Lower lobe of right lung (tissue), 2 donors: Measurements from ENCODE around the gene EGFL6. TPM values are rescaled to one million over a fixed set of nuclear protein-coding genes. Genes with fewer than 3 reads are reported as not detected.

ENCODE experiments used
- ATAC-seq, 2 donors: fragments of 200-7000 bp; cut with Tn5 transposase; one replicate each; pipeline ENCODE4 v1.9.1; 2020 to 2022; ENCODE audit warnings: mild to moderate bottlenecking in 2 of 2, moderate library complexity in 2 of 2
- DNase-seq: peaks from one replicate; pipeline ENCODE4 v3.0.0-alpha.2; 2020
- H3K27ac ChIP-seq: fragments of 200-600 bp; one replicate; pipeline ENCODE4 v1.8.0; 2022
- H3K27me3 ChIP-seq: fragments of 200-600 bp; one replicate; pipeline ENCODE4 v1.8.0; 2022; ENCODE audit warnings: low read depth
- H3K36me3 ChIP-seq: fragments of 200-600 bp; one replicate; pipeline ENCODE4 v1.8.0; 2022; ENCODE audit warnings: mild to moderate bottlenecking
- H3K4me1 ChIP-seq: fragments of 200-600 bp; one replicate; pipeline ENCODE4 v1.8.0; 2022
- H3K4me3 ChIP-seq: fragments of 200-600 bp; one replicate; pipeline ENCODE4 v1.8.0; 2022; ENCODE audit warnings: mild to moderate bottlenecking
- H3K9me3 ChIP-seq: fragments of 200-600 bp; one replicate; pipeline ENCODE4 v1.8.0; 2022
- intact Hi-C: fragments of 100-400 bp; cut with DNase I; formaldehyde crosslinking; loops from one replicate; pipeline ENCODE4 v1.11.0; 2022
- total RNA-seq: library from RNA; stranded (reverse); fragmentation: NEBNext Ultra II Directional; extraction: Animal tissue kit (Norgen Biotek cat#: 25700); gene quantifications from one replicate; pipeline ENCODE4 v1.2.1, GENCODE V29; 2021
- TF ChIP-seq, protein P1 (sequence below): fragments of 200-600 bp; IDR thresholded peaks from one replicate; pipeline ENCODE4 v1.8.0; 2022; ENCODE audit warnings: antibody characterized with exemption, mild to moderate bottlenecking
- donor health status: DM: no; HTN: yes; CAD: no; lungs with severe emphysema.

EGFL6 gene
- total RNA-seq, 1 donor from 2014 or later = 9.3 TPM

DNA sequence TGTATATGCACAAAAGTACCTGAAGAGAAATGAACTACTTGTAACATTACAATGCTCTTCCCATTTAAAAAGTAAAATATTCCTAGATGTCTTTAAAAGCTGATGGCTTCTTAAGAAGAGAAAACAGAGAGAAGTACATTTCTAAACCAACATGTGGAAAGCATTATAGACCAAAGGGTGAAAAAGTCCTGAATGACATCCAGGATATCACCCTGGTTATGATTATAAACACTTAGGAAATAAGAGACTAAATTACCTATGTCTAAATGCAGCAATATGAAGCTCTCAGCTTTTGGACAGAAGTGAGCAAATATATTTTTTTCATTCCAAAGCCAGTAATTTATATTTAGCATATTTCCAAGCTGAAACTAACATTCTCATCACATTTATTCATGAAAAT lies 21.7 kb upstream of the EGFL6 start:
- no peaks in the 10 kb centered on the region for H3K9me3 ChIP-seq

DNA sequence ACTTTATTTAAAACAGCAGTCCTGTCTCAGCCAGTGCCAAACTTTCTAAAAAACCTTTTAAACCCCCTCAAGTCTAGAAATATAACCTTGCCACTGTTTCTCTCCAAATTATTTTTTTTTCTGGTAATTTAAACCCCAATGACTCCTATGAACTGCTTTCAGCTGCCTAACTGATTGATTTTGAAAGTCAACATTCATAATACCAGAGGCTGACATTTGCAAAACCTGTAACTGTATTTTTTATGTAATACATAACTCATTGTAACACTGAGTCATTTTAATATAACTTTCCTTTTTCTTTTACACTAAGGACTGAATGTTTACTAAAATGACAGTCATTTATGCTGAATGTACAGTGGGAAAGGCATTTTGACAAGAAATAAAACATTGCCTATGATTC lies 19.1 kb upstream of the EGFL6 start:
- TF ChIP-seq, protein P1, sequence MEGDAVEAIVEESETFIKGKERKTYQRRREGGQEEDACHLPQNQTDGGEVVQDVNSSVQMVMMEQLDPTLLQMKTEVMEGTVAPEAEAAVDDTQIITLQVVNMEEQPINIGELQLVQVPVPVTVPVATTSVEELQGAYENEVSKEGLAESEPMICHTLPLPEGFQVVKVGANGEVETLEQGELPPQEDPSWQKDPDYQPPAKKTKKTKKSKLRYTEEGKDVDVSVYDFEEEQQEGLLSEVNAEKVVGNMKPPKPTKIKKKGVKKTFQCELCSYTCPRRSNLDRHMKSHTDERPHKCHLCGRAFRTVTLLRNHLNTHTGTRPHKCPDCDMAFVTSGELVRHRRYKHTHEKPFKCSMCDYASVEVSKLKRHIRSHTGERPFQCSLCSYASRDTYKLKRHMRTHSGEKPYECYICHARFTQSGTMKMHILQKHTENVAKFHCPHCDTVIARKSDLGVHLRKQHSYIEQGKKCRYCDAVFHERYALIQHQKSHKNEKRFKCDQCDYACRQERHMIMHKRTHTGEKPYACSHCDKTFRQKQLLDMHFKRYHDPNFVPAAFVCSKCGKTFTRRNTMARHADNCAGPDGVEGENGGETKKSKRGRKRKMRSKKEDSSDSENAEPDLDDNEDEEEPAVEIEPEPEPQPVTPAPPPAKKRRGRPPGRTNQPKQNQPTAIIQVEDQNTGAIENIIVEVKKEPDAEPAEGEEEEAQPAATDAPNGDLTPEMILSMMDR = no peak
- Histone ChIP-seq H3K36me3 (no peaks in the 10 kb centered on the region), H3K27me3 (no peaks in the 10 kb centered on the region), H3K9me3 (no peaks in the 10 kb centered on the region), H3K27ac (no peak overlapping the region), H3K4me1 (no peaks in the 10 kb centered on the region), H3K4me3 (no peak overlapping the region)
- DNase-seq (no peak), ATAC-seq (no peak)
- intact Hi-C loops = no loop called here

More for the DNA sequence above, 21.7 kb upstream of the EGFL6 start:
- ATAC-seq (no peak), DNase-seq (no peak)
- intact Hi-C loops = no loop called here
- Histone ChIP-seq H3K36me3 (no peaks in the 10 kb centered on the region), H3K27me3 (no peaks in the 10 kb centered on the region), H3K4me3 (no peak overlapping the region), H3K27ac (no peak overlapping the region), H3K4me1 (no peaks in the 10 kb centered on the region)
- TF ChIP-seq, protein P1 = no peak

DNA sequence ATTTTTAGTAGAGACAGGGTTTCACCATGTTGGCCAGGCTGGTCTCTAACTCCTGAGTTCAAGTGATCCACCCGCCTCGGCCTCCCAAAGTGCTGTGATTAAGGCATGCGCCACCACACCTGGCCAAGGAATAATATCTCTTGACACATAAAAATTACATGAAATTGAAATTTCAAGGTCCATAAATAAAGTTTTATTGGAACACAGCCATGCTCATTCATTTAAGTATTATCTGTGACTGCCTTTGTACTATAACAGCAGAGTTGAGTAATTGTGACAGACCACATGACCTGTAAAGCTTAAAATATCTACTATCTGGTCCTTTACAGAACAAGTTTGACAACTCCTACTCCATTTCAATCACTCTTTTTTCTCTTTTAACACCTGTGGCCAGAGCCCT lies 17.8 kb upstream of the EGFL6 start:
- Histone ChIP-seq H3K4me1 (no peaks in the 10 kb centered on the region), H3K27ac (no peak overlapping the region), H3K27me3 (no peaks in the 10 kb centered on the region), H3K9me3 (no peaks in the 10 kb centered on the region), H3K4me3 (no peak overlapping the region), H3K36me3 (no peaks in the 10 kb centered on the region)
- TF ChIP-seq, protein P1 = no peak
- ATAC-seq (no peak), DNase-seq (no peak)
- intact Hi-C loops = no loop called here

DNA sequence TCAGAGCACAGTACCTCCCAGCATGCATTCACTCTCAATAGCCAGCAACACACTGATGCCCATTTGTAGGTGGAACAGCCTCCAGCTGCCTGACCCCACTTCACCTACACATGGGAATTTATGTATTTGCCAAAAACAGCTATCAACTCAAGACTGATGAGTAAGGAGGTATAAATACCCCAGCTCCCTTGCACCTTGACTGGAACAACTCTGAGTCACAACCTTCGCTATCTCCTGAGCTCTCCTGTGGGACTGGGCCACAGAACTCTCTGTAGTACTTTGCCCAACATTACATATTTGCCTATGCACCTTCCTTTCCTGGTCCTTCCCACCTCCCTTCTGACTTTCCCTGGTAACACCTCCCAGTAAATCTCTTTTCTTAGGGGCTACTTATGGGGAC lies 16.5 kb upstream of the EGFL6 start:
- H3K27me3 ChIP-seq = no peaks in the 10 kb centered on the region
- intact Hi-C loops = no loop called here
- no peak for ATAC-seq
- no peaks in the 10 kb centered on the region for H3K36me3 ChIP-seq
- no peaks in the 10 kb centered on the region for H3K9me3 ChIP-seq
- DNase-seq = no peak
- no peak overlapping the region for H3K27ac ChIP-seq
- TF ChIP-seq, protein P1 = no peak
- no peak overlapping the region for H3K4me3 ChIP-seq
- H3K4me1 ChIP-seq = no peaks in the 10 kb centered on the region

DNA sequence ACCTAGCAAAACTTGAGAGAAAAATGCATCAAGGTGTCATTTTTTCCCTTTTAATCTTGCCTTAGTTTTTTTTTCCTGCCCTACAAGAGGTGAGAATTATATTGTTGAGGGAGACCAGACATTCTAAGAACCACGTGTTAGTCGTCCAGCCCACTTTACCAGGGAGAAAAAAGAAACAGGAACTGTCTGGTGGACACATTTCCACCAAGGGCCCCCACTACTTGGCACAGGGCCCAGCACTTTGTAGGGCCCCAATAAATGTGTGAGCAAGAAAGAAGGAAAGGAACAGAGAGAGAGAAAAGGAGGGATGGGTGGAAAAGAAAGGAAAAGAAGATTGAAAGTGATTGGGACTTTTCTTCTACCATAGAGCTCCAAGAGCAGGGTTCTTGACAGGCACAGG lies 3.9 kb upstream of the EGFL6 start:
- intact Hi-C loops = no loop called here
- TF ChIP-seq, protein P1 = no peak
- ATAC-seq = no peak
- H3K9me3 ChIP-seq = no peaks in the 10 kb centered on the region
- no peaks in the 10 kb centered on the region for H3K36me3 ChIP-seq
- no peak overlapping the region for H3K4me3 ChIP-seq
- H3K27ac ChIP-seq = no peak overlapping the region
- H3K4me1 ChIP-seq = no peaks in the 10 kb centered on the region
- H3K27me3 ChIP-seq = peaks cover 4% of the 10 kb centered on the region
- no peak for DNase-seq

DNA sequence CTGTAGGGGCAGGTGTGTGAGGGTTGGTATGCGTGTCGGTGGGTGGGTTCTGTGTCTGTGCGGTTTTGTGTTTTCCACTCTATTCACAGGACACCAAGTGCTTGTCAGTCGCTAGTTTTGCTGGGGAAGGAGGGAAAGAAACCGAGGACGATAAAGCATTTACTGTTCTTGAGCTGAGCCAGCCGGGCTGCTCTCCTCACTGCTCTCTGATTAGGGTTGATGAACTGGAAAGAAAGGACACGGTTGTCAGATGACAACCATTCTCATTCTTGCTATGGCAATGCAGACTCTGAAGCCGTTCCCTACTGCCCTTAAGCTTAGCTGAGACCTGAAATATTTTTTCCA lies 832 bp downstream of the EGFL6 start:
- TF ChIP-seq, protein P1 = no peak
- Histone ChIP-seq H3K4me3 (peak overlapping the region; percentile 40), H3K27ac (no peak overlapping the region), H3K27me3 (peaks cover 4% of the 10 kb centered on the region), H3K36me3 (no peaks in the 10 kb centered on the region), H3K4me1 (no peaks in the 10 kb centered on the region), H3K9me3 (no peaks in the 10 kb centered on the region)
- no peak for DNase-seq
- intact Hi-C loops = no loop called here
- no peak for ATAC-seq
